Body of pancreas (tissue), 4 donors: ENCODE data around the gene RAB1B.

Experiments
- POLR2A ChIP-seq, 3 donors: fragments of 450-650 bp; IDR thresholded peaks; one replicate each; pipeline ENCODE4 v1.6.1; 2016; ENCODE audit warnings: antibody characterized with exemption in 3 of 3, mild to moderate bottlenecking in 2 of 3
- TF ChIP-seq, protein P1 (sequence below), 7 experiments: fragments of 450-650 bp in 4 of 7; fragments of 200-600 bp in 3 of 7; sonication (generic) in 3 of 7; IDR thresholded peaks; one replicate each; pipeline ENCODE4 v1.5.1; 2016 to 2019; ENCODE audit warnings: antibody characterized with exemption in 7 of 7

DNA sequence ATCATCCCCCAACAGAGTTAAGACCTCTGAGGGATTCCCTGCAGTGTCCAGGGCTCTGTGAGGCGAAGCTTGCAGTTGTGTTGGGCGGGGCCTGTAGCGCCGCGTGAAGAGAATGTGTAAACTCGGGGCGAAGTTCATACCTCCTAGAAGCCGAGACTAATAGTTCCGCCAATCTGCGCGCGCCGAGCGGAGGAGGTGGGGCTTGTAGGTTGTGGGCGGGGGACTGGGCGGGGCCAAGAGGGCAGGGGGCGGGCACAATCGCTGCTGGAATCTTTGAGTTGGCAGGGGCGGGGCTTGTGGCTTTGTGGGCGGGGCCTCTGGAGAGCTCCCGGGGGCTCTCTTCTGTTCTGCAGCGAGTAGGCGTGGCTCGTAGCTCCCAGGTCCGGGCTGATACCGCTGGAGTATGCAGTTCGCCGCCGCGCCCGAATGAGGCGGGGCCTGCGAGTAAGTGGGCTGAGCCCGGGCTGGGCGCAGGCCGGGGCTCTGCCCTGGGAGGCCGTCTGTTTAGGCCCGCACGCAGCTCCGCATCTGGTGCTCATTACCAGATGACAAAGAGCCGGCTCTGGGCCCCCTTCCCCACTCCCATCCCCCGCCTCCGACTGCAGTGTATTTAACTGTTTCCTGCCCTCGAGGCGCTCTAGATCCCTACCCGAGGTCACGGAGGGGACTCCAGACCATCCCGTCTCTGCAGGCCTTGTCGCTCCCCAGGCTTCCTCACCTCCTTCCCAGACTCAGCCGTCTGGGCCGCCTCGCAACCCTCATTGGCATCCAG lies 44.3 kb downstream of the RAB1B start:
- TF ChIP-seq, protein P1, sequence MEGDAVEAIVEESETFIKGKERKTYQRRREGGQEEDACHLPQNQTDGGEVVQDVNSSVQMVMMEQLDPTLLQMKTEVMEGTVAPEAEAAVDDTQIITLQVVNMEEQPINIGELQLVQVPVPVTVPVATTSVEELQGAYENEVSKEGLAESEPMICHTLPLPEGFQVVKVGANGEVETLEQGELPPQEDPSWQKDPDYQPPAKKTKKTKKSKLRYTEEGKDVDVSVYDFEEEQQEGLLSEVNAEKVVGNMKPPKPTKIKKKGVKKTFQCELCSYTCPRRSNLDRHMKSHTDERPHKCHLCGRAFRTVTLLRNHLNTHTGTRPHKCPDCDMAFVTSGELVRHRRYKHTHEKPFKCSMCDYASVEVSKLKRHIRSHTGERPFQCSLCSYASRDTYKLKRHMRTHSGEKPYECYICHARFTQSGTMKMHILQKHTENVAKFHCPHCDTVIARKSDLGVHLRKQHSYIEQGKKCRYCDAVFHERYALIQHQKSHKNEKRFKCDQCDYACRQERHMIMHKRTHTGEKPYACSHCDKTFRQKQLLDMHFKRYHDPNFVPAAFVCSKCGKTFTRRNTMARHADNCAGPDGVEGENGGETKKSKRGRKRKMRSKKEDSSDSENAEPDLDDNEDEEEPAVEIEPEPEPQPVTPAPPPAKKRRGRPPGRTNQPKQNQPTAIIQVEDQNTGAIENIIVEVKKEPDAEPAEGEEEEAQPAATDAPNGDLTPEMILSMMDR (IDR thresholded peaks at IDR 0.05) = peak in 1 of 7 experiments; percentile 10
- TF ChIP-seq POLR2A (IDR thresholded peaks at IDR 0.05) = peak in 2 of 3 donors; percentile 48 to 64
